HG03571 (cell line): ENCODE results near the gene SIRT6.
"Not testable (repeated sequence)": the region's sequence is repeated elsewhere in the genome, so short reads cannot be mapped to it uniquely, and the experiment has no call there.

Experiments used
- ATAC-seq: cut with Tn5 transposase; IDR thresholded peaks from one replicate; pipeline ENCODE4 v1.9.1; 2021; ENCODE audit not compliant: unreplicated experiment

Gene SIRT6

DNA sequence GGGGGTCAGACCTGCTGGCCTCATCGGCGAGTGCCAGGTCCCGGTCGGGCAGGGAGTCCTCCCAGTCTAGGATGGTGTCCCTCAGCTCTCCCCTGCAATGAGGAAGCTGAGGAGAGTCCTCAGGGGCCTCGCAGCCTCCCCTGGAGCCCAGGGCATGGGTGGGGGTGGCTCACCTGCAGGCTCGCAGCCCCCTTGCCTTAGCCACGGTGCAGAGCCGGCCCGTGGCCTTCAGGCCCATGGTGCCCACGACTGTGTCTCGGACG lies 6.8 kb downstream of the SIRT6 start:
- ATAC-seq: no peak

DNA sequence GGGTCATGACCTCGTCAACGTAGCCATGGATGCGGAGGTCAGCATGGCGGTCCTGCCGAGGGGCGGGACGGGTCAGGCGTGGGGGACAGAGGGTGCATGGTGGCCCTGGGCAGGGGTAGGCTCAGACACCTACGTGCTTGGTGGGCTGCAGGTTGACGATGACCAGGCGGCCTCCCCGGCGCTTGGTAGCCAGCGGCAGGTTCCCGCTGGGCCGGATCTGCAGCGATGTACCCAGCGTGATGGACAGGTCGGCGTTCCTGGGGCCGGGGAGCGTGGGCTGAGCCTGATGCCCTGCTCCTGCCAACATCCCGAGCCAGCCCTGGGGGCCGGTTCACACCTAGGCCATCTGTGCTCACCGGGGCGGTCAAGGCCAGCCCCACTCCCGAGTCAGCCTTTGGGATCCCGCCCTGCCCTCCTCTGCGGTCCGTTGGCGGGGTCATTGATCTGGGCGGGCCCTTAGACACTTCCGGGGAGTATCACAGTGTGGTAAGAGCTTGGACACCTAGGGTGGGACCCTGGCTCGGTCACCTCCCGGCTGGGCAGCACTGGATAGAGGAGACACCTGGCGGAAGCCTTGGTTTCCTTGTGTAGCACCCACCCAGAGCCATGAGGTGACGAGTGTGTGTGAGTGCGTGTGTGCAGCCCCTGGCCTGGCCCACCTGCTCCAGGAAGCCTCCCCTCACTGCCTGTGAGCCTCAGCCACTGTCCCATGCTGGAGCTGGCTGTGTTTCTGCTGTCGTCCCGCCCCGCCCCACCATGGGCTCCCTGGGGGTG lies 7.3 kb downstream of the SIRT6 start:
- ATAC-seq: no peak

DNA sequence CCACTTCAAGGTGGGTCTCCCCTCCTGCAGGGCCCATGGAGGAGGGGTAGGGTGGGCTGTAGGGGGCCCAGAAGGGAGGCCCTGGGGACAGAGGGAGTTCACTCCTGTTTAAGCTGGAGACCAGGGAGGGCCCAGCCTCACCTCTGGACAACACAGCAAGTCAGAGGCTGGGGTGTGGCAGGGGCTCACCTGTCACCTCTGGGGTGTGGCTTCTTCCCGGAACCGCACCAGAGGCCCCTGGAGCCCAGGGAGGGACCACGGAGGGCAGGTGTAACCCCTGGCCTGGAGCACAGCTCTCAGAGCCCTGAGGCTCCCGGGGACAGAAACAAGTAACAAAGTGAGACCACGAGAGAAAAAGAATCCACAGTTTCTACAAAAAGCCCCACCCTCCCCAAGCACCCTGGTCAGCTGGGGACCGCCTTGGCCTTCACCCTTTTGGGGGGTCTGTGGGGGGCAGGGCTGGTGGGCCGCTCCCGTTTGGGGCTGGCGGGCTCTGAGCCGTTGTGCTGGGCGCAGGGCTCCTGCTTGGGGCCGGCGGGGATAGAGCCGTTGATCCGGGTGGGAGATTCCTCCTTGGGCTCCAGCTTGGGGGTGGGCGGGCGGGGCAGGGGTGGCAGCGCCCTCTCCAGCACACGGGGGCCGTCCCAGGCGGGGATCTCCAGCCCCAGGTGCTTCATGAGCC lies 8.0 kb downstream of the SIRT6 start:
- ATAC-seq: no peak

DNA sequence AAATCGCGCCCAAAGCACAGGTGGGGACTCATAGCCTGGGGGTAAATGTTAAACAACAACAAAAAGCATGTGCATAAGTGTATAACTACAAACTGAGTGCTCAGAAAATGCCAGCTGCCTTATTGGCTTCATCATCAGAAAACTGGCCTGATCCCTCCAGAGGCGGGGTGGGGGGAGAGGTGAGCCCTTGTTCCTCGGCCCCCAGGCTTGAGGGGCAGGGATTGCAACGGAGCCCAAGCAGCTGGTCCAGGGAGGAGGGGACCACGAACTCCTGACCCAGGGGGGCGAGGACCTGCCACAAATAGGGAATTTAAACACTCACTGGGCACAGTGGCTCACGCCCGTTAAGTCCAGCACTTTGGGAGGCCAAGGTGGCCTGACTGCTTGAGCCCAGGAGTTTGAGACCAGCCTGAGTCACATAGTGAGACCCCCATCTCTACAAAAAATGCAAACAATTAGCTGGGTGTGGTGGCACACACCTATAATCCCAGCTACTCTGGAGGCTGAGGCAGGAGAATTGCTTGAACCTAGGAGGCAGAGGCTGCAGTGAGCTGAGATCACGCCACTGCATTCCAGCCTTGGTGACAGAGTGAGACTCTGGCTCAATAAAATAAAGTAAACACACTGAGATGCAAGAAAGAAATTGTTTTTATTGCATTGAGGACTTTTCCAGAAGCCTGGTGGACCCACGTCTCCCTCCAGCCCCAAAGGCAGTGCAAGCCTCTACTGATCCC lies 8.7 kb downstream of the SIRT6 start:
- no peak for ATAC-seq

DNA sequence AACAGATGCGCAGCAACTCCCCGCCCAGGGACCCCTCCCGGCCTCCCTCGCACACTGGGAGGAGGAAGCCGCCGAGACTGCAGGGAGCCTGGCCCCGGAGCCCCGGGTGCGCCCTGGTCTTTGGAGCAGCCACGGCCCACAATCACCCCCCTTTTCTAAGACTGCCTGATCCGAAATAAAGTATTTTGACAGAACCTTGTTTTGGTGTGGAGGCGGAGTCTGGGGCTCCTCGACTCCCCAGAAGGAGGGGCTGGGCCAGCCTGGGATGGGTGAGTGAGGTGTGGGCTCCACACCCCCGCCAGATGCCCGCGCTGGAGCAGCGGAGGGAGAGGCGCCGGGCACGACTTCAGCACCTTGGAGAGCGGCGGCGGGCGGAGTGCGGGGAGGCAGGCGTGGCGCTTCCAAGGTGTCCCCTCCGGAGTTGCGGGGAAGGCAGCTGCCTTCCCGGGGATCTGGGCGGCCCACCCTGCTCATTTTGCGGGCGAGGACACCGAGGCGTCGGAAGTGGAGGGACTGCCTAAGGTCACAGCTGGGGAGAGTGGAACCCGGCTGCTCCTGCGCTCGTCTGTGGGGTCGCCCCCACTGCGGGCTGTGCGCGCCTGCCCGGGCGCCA lies 9.4 kb downstream of the SIRT6 start:
- no peak for ATAC-seq

DNA sequence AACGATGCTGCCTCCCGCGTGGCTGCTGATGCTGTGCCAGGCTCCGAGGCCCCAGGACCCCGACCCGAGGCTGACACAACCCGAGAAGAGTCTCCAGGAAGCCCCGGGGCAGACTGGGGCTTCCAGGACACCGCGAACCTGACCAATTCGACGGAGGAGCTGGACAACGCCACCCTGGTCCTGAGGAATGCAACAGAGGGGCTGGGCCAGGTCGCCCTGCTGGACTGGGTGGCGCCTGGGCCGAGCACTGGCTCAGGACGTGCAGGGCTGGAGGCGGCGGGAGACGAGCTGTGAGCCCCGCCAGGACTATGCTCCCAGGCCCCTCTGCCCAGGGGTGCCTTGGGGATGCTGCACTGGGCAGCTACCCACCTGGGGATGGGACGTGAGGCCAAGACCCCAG lies 10.7 kb downstream of the SIRT6 start:
- no peak for ATAC-seq

DNA sequence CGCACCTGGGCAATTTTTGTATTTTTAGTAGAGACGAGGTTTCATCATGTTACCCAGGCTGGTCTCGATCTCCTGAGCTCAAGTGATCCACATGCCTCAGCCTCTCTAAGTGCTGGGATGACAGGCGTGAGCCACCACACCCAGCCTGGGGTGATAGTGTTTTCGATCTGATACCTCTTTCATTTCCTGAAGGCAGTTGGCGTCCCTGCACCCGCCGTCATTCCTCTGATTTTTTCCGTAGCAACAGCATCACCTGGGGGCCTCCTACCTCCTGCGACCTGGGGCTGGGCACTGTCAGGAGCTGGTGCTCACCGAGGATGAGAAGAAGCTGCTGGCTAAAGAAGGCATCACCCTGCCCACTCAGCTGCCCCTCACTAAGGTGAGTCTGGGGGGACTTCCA lies 18.1 kb downstream of the SIRT6 start:
- no peak for ATAC-seq

DNA sequence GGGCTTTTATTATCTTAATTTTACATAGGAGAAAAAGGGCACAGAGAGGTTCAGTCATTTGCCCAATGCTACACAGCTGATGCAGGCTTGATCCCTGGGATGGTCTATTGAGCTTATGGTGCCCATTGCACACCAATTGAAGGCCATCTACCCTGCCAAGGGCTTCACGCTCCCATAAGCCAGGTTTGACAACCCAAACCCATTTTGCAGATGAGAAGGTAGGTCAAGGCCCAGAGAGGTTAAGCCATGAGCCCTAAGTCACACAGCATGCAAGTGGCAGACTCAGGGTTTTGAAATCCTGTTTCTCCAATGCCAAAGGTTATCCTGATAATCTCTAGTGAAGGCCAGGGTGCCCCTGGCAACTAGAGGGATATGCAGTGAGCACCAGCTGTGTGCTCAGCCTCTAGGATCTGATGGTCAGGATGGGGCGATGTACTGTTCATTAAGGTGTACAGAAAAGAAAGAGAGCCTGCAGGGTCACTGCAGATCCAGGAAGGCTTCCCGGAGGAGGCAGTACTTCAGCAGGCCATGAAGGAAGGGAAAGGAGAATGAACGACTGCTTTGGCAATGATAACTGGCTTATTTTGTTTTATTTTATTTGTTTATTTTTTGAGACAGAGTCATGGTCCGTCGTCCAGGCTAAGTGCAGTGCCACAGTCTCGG lies 20.8 kb downstream of the SIRT6 start:
- ATAC-seq: no peak

DNA sequence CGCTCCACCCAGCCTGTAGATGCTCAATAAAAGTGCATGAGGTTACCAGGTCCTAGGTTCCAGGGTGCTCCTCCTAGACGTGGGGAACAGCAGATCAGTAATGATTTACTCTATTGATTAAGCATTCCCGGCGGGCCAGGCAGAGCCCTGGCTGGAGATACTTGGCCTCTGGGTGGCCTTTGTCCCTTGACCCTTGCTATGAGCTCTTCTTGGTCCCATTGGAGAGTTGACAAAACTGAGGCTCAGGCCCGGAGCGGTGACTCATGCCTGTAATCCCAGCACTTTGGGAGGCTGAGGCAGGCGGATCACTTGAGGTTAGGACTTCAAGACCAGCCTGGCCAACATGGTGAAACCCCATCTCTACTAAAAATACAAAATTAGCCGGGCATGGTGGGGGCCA lies 24.4 kb downstream of the SIRT6 start:
- not testable (repeated sequence) for ATAC-seq

DNA sequence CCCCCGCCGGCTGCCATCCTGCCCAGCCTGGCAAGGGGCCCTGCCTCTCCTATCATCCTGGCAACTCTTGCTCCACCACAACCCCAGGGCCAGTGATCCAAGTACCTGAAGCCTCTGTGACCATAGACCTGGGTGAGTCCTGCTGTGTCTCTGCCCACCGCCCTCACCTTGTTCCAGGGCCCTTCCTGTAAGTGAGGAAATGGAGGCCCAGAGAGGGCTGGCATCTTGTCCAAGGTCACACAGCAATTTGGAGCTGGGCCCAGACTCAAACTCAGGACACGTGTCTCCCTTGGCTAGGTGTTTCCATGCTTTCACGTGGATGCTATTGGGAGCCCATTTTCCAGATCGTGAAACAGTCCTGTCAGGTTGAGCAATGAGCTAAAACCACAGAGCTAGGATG lies 25.2 kb downstream of the SIRT6 start:
- no peak for ATAC-seq

DNA sequence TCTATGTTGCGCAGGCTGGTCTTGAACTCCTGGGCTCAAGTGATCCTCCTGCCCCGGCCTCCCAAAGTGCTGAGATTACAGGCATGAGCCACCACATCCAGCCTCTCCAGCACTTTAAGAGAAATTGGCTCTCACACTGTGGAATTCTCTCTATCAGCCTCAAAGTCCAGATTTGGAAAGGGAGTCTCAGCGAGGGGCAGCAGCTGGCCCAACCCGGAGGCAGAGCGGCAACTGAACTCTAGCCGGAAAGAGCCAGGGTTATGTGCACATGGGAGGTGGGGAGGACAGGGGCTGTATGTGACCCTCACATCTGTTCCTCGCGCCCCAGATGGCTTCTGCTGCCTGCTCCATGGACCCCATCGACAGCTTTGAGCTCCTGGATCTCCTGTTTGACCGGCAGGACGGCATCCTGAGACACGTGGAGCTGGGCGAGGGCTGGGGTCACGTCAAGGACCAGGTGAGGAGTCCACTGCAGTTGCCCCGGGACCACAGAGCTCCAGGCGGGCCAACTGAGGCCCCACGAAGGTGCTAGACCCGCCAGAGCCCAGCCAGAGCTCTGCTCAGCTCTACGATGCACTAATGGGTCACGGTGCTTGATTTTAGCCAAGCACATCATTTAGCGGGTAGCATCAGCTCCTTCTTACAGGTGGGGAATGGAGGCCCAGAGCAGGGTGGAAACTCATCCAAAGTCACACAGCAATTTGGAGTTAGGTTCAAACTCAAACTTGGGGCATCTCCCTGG lies 27.6 kb downstream of the SIRT6 start:
- no peak for ATAC-seq

DNA sequence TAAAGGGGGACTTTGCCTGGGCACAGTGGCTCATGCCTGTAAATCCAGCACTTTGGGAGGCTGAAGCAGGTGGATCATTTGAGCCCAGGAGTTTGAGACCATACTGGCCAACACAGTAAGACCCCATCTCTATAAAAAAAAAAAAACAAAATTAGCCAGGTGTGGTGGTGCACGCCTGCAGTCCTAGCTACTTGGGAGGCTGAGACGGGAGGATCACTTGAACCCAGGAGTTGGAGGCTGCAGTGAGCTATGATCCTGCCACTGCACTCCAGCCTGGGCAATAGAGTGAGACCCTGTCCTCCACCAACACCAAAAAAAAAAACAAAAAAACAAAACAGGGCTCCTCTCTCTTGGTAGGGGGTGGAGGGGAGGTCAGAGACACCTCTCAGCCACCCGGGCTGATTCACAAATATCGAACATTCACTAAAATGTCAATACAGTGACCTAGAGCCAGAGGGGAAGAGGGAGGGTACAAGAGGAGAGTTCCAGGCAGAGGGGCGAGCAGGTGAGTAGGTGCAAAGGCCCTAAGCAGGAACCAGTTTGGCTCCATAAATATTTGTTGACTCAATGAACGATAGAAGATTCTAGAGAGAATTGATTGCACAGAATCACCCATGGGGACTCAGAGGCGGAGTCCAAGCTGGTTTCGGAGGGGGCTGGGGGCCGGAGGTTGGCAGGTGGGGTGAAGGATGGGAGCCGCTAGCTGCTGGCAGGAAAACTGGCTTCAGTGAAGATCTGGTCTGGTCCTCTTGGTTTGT lies 29.9 kb downstream of the SIRT6 start:
- no peak for ATAC-seq

DNA sequence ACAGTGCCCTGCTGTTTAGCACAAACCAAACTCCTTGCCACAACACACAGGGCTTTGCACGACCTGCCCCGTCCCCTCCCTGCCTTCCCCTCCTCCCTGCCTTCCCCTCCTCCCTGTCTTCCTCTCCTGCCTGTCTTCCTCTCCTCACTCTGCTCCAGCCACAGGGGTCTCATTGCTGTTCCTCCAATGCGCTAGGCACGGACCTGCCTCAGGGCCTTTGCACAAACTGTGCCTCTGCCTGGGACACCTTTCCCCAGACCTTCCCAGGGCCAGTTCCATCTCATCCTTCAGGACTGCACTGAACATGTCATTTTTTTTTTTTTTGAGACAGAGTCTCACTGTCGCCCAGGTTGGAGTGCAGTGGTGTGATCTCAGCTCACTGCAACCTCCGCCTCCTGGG lies 30.7 kb downstream of the SIRT6 start:
- no peak for ATAC-seq

DNA sequence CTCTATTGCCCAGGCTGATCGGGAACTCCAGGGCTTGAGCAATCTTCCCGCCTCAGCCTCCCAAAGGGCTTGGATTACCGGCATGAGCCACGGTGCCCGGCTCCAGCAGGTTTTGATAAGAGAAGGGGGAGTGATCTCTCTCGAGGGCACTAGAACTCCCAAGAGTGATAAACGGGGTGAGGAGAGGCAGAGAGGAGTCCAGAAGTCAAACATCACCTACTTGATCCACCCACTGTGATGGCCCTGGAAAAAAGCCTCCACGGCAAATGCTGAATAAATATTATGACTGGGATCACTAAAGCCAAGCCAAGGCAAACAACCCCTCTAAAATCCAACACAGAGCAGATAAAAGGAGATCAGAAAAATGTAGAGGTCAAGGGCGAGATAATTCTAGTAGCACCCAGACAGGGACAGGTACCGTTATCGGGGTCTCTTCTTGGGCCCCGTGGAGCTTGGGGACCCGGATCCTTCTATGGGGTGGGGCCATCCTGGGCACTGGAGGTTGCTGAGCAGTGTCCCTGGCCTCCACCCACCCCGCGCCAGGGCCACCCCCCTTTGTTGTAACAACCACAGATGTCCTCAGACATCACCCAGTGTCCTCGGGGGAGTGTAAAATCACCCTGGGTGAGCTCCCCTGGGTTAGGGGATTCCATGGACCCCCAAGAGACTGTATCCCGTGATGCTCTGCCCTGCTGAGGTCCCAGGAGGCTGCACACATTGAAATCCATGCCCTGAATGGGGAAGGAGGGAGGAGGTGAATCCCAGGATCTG lies 32.7 kb downstream of the SIRT6 start:
- no peak for ATAC-seq

DNA sequence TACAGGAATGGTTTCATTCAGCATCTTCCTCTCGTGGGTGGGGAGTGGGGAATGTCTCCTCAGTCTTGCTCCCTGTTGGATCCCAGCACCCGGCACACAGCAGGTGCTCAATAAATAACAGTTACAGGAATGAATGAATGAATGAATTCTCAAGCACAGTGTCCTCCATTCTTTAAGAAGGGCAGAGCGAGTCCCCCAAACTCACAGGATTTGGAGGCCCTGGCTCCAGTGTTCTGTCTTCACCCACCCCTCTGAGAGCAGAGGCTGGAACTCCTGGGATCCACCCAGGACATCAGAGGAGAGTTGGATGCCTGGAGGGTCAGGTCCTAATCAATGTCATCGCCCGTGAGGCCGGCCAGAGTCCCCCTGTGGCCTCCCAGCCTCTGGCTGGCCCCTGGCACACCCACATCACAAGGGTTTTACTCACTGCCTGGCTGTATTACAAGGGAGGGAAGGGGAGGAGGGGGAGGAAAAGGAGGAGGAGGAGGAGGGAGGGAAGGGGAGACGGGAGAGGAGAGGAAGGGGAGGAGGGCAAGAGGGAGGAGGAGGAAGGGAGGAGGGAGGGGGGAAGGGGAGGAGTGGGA lies 37.6 kb downstream of the SIRT6 start:
- ATAC-seq: no peak

DNA sequence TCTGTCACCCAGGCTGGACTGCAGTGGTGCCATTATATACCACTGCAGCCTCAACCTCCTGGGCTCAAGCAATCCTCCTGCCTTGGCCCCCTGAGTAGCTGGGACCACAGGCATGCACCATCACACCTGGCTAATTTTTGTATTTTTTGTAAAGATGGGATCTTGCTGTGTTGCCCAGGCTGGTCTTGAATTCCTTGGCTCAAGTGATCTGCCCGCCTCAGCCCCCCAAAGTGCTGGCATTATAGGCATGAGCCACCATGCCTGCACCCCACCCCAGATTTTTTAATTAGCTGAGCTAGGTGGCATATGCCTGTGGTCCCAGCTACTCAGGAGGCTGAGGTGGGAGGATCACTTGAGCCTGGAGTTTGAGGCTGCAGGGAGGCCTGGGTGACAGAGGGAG lies 39.4 kb downstream of the SIRT6 start:
- not testable (repeated sequence) for ATAC-seq

DNA sequence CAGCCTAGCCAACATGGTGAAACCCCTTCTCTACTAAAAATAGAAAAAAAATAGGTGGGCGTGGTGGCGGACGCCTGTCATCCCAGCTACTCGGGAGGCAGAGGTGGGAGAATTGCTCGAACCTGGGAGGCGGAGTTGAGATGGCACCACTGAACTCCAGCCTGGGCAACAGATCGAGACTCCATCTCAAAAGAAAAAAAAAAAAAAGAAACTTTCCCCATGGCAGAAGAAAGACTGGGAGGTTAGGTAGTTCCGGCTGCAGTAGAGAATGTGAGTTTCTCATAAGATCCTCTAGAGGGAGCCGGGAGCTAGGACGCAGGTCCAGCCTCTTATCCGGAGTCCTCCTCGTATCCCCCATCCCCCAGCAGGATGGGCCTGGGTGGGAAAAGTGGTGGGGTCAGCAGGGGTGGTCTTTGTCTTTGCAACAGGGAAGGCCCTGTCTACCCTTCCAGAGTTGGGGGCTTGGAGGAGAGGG lies 42.1 kb downstream of the SIRT6 start:
- ATAC-seq: no peak

DNA sequence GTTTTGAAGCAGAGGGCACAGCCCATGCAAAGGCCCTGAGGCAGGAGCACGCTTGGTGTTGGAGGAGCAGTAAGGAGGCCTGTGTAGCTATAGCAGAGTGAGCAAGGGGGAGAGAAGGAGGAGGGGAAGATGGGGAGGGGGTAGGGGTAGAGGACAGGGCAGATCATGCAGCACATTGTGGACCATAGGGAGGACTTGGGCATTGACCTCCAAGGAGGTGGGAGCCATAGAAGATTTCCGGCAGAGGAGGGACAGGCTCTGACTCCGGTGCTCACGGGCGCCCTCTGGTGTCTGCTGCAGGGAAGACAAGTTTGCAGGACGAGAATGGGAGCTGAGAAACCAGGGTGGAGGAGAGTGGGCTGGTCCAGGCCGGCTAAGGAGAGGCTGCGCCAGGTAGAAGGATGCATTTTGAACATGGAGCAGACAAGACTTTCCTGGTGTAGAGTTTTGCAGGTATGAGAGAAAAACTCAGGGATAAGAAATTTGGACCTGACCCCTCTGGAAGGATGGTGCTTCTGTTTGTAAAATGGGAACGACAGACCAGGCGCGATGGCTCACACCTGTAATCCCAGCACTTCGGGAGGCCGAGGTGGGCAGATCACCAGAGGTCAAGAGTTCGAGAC lies 42.6 kb downstream of the SIRT6 start:
- ATAC-seq: no peak
